NCI-H2196 (cell line): Measurements from ENCODE around the gene ZBTB20.

Source experiments
- DNase-seq: peaks from one replicate; lab custom pipeline; 2025; ENCODE audit not compliant: unreplicated experiment; lab: John Stamatoyannopoulos, UW

ZBTB20 gene

GRCh38 chr3:115038817-115039216, 108.3 kb downstream of the ZBTB20 start:
- DNase-seq, result no peak

- no peak for DNase-seq
Measured at GRCh38 chr3:115022835-115023398, 124.2 kb downstream of the ZBTB20 start.

GRCh38 chr3:115022199-115022598, 124.9 kb downstream of the ZBTB20 start:
- no peak for DNase-seq

- DNase-seq, result no peak
Measured at GRCh38 chr3:115021061-115021460, 126.0 kb downstream of the ZBTB20 start.

- no peak for DNase-seq
Measured at GRCh38 chr3:115019900-115020299, 127.2 kb downstream of the ZBTB20 start.

GRCh38 chr3:115018694-115019093, 128.4 kb downstream of the ZBTB20 start:
- no peak for DNase-seq

GRCh38 chr3:115007966-115008365, 139.1 kb downstream of the ZBTB20 start:
- DNase-seq, result no peak

- no peak for DNase-seq
Measured at GRCh38 chr3:115004201-115005140, 142.6 kb downstream of the ZBTB20 start.

- DNase-seq, result no peak
Measured at GRCh38 chr3:114998971-114999579, 148.0 kb downstream of the ZBTB20 start.

GRCh38 chr3:114994554-114995341, 152.3 kb downstream of the ZBTB20 start:
- DNase-seq, result no peak

- no peak for DNase-seq
Measured at GRCh38 chr3:114985776-114986175, 161.3 kb downstream of the ZBTB20 start.

- DNase-seq, result no peak
Measured at GRCh38 chr3:114983248-114983647, 163.8 kb downstream of the ZBTB20 start.

- no peak for DNase-seq
Measured at GRCh38 chr3:114974387-114974786, 172.7 kb downstream of the ZBTB20 start.

GRCh38 chr3:114973536-114973935, 173.6 kb downstream of the ZBTB20 start:
- DNase-seq, result no peak

GRCh38 chr3:114967168-114967567, 179.9 kb downstream of the ZBTB20 start:
- DNase-seq, result no peak

- DNase-seq, result no peak
Measured at GRCh38 chr3:114962189-114962588, 184.9 kb downstream of the ZBTB20 start.

GRCh38 chr3:114958930-114959329, 188.2 kb downstream of the ZBTB20 start:
- no peak for DNase-seq

- no peak for DNase-seq
Measured at GRCh38 chr3:114953800-114954199, 193.3 kb downstream of the ZBTB20 start.

- DNase-seq, result no peak
Measured at GRCh38 chr3:114953215-114953799, 193.8 kb downstream of the ZBTB20 start.

- DNase-seq, result no peak
Measured at GRCh38 chr3:114942773-114943172, 204.3 kb downstream of the ZBTB20 start.
